PC-9 (cell line): ENCODE results near the gene DUSP22.

Experiments used
- CTCF ChIP-seq: fragments of 200-600 bp; sonication (generic); conservative IDR thresholded peaks from 2 replicates; pipeline ENCODE4 v1.6.1; 2017; ENCODE audit warnings: mixed run types, antibody characterized with exemption, mild to moderate bottlenecking, moderate library complexity
- EZH2 ChIP-seq: fragments of 200-600 bp; sonication (generic); IDR thresholded peaks from 2 replicates; pipeline ENCODE4 v1.8.0; 2017; ENCODE audit warnings: antibody characterized with exemption, low read depth

GRCh38 chr6:287489-287860 lies 4.8 kb upstream of the DUSP22 start:
- TF ChIP-seq CTCF (no peak), EZH2 (no peak)
